HepG2 (cell line): ENCODE measurements around the gene MYO6.

ENCODE experiments used
- CHD2 ChIP-seq: IDR thresholded peaks from 2 replicates; pipeline ENCODE4 v1.6.1; 2011; ENCODE audit warnings: low read depth, low read length, improper control_type of control experiment
- IKZF4 ChIP-seq: sonication (generic); formaldehyde crosslinking; IDR thresholded peaks from 2 replicates; pipeline ENCODE4 v1.5.1; 2020; ENCODE audit warnings: borderline replicate concordance, mild to moderate bottlenecking, low read depth, missing genetic modification reagents; ENCODE audit errors: not compliant biosample characterization

DNA sequence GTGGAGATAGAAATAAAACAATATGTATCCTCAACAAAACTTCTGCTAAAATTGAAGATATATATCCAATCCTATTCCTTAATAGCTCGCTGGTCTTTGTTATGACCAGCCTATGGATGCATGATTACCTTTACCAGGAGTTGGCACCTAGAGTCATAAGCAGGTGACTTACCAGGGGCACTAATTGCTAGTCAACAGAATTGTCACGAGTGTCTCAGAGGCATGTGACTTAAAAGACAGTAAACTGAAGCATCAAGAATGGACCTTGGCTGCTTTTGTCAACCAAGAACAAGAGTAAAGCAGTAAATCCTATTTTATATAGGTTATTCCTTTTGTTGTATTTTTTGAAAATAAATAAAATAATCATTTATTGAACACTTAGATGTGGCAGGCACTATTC lies 115.4 kb downstream of the MYO6 start:
- no peak for TF ChIP-seq IKZF4 (CRISPR knock-in tag)
- no peak for TF ChIP-seq CHD2
